ENCODE results near the gene TCP10L. TPM values are rescaled to one million over a fixed set of nuclear protein-coding genes. Genes with fewer than 3 reads are reported as not detected.

The TCP10L gene
- total and polyA plus RNA-seq, 2 of the 13 experiments (the other 11 are each of a cell fraction or from before 2014, with no cell fraction given): 0.90 to 2.4 TPM

DNA sequence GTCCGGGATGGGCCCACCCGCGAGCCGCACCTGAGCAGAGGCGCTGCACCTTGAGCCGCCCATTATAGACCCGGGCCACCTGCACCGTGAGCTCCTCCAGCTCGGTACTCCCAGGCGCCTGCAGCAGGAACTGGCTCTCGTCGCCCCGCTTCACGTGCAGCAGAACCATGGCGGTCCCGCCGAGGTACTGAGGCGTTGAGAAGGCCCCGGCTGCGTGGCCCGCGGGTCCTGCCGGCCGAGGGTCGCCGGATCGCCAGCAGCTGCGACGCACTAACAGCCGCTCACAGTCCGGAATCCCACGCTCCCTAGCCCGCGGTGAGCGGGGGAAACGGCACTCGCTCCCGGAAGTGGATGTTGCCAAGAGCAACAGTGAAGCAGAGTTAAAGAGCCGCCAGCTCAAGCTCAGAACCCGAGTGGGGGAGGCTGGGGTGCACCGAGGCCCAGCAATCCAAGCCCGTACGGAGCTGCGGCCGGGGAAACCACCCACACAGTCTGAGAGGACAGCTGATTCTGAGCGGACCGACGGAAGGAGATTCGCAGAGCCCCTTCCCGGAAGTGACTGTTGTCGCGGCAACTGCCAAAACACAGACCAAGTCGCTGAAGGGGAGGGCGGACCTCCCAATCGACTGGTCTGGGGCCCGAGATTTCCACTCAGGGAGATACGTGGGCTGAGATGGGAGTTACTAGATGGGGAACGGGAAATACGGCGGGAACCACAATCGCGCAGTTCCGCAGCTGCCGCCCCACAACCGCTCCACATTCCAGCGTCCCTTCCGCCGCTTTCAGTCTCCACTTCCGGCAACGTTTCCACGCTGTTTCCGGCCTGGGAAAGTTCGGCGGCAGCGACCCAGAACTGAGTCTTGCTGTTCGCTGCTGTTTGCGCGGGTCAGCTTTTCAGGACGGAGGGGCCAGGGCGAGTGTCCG is 27.0 kb upstream of the TCP10L start, which contains the start of gene CFAP298 (continued):
- TF ChIP-seq CEBPB (IDR thresholded peaks at IDR 0.05; ENCODE audit: borderline replicate concordance, low read depth, low read length) (no peak), SRSF9 (IDR thresholded peaks at IDR 0.05; ENCODE audit: borderline replicate concordance, insufficient read depth, low read depth, low read length, poor library complexity, severe bottlenecking) (no peak), ZNF124 (CRISPR knock-in tag; IDR thresholded peaks at IDR 0.05) (peak; percentile 60), IRX3 (CRISPR knock-in tag; IDR thresholded peaks at IDR 0.05; ENCODE audit: borderline replicate concordance, low read depth) (peak; percentile 14), SRF (IDR thresholded peaks at IDR 0.05; ENCODE audit: low read depth, low read length) (no peak), ZNF776 (CRISPR knock-in tag; IDR thresholded peaks at IDR 0.05) (no peak), MTF2 (CRISPR knock-in tag; IDR thresholded peaks at IDR 0.05; ENCODE audit: borderline replicate concordance) (peak; percentile 67; the same call in 1 of the 2 replicates), DR1 (CRISPR knock-in tag; IDR thresholded peaks at IDR 0.05) (peak; percentile 31; the same call in 1 of the 2 replicates), ZNF615 (CRISPR knock-in tag; IDR thresholded peaks at IDR 0.05; ENCODE audit: borderline replicate concordance) (no peak), ZNF598 (CRISPR knock-in tag; IDR thresholded peaks at IDR 0.05; ENCODE audit: borderline replicate concordance) (no peak; the same call in none of the 2 replicates), KDM6A (CRISPR knock-in tag; IDR thresholded peaks at IDR 0.05; ENCODE audit: low read depth) (no peak), ZBTB8A (CRISPR knock-in tag; IDR thresholded peaks at IDR 0.05; ENCODE audit: borderline replicate concordance, low read depth) (no peak), ZNF550 (CRISPR knock-in tag; IDR thresholded peaks at IDR 0.05; ENCODE audit: borderline replicate concordance) (no peak; the same call in 1 of the 2 replicates), ATAD3A (CRISPR knock-in tag; IDR thresholded peaks at IDR 0.05) (no peak)
- TF ChIP-seq, protein P1, sequence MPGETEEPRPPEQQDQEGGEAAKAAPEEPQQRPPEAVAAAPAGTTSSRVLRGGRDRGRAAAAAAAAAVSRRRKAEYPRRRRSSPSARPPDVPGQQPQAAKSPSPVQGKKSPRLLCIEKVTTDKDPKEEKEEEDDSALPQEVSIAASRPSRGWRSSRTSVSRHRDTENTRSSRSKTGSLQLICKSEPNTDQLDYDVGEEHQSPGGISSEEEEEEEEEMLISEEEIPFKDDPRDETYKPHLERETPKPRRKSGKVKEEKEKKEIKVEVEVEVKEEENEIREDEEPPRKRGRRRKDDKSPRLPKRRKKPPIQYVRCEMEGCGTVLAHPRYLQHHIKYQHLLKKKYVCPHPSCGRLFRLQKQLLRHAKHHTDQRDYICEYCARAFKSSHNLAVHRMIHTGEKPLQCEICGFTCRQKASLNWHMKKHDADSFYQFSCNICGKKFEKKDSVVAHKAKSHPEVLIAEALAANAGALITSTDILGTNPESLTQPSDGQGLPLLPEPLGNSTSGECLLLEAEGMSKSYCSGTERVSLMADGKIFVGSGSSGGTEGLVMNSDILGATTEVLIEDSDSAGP (CRISPR knock-in tag; IDR thresholded peaks at IDR 0.05; ENCODE audit: borderline replicate concordance): peak; percentile 99
- TF ChIP-seq, protein P2, sequence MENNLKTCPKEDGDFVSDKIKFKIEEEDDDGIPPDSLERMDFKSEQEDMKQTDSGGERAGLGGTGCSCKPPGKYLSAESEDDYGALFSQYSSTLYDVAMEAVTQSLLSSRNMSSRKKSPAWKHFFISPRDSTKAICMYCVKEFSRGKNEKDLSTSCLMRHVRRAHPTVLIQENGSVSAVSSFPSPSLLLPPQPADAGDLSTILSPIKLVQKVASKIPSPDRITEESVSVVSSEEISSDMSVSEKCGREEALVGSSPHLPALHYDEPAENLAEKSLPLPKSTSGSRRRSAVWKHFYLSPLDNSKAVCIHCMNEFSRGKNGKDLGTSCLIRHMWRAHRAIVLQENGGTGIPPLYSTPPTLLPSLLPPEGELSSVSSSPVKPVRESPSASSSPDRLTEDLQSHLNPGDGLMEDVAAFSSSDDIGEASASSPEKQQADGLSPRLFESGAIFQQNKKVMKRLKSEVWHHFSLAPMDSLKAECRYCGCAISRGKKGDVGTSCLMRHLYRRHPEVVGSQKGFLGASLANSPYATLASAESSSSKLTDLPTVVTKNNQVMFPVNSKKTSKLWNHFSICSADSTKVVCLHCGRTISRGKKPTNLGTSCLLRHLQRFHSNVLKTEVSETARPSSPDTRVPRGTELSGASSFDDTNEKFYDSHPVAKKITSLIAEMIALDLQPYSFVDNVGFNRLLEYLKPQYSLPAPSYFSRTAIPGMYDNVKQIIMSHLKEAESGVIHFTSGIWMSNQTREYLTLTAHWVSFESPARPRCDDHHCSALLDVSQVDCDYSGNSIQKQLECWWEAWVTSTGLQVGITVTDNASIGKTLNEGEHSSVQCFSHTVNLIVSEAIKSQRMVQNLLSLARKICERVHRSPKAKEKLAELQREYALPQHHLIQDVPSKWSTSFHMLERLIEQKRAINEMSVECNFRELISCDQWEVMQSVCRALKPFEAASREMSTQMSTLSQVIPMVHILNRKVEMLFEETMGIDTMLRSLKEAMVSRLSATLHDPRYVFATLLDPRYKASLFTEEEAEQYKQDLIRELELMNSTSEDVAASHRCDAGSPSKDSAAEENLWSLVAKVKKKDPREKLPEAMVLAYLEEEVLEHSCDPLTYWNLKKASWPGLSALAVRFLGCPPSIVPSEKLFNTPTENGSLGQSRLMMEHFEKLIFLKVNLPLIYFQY (CRISPR knock-in tag; IDR thresholded peaks at IDR 0.05; ENCODE audit: borderline replicate concordance): peak; percentile 63; the same call in 1 of the 2 replicates
- TF ChIP-seq, protein P3, sequence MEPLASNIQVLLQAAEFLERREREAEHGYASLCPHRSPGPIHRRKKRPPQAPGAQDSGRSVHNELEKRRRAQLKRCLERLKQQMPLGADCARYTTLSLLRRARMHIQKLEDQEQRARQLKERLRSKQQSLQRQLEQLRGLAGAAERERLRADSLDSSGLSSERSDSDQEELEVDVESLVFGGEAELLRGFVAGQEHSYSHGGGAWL (CRISPR knock-in tag; IDR thresholded peaks at IDR 0.05): peak; percentile 25; the same call in 1 of the 2 replicates
- TF ChIP-seq, protein P4, sequence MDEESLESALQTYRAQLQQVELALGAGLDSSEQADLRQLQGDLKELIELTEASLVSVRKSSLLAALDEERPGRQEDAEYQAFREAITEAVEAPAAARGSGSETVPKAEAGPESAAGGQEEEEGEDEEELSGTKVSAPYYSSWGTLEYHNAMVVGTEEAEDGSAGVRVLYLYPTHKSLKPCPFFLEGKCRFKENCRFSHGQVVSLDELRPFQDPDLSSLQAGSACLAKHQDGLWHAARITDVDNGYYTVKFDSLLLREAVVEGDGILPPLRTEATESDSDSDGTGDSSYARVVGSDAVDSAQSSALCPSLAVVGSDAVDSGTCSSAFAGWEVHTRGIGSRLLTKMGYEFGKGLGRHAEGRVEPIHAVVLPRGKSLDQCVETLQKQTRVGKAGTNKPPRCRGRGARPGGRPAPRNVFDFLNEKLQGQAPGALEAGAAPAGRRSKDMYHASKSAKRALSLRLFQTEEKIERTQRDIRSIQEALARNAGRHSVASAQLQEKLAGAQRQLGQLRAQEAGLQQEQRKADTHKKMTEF (CRISPR knock-in tag; IDR thresholded peaks at IDR 0.05): peak; percentile 81; the same call in 1 of the 2 replicates
- TF ChIP-seq, protein P5, sequence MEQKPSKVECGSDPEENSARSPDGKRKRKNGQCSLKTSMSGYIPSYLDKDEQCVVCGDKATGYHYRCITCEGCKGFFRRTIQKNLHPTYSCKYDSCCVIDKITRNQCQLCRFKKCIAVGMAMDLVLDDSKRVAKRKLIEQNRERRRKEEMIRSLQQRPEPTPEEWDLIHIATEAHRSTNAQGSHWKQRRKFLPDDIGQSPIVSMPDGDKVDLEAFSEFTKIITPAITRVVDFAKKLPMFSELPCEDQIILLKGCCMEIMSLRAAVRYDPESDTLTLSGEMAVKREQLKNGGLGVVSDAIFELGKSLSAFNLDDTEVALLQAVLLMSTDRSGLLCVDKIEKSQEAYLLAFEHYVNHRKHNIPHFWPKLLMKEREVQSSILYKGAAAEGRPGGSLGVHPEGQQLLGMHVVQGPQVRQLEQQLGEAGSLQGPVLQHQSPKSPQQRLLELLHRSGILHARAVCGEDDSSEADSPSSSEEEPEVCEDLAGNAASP (CRISPR knock-in tag; IDR thresholded peaks at IDR 0.05; ENCODE audit: borderline replicate concordance): peak; percentile 8; the same call in 1 of the 2 replicates

All from HepG2 (cell line).